CD14-positive monocyte (primary cell): Measurements from ENCODE around the gene BACH1. TPM values are rescaled to one million over a fixed set of nuclear protein-coding genes. Genes with fewer than 3 reads are reported as not detected.
"Not testable (repeated sequence)": the region's sequence is repeated elsewhere in the genome, so short reads cannot be mapped to it uniquely, and the experiment has no call there.

Experiments used
- DNase-seq, 3 donors: peaks; one replicate each; pipeline ENCODE4 v3.0.0-alpha.2; 2011 to 2022
- H2AFZ ChIP-seq: 2 replicates; pipeline ENCODE4 v1.6.0; 2012; ENCODE audit warnings: mild to moderate bottlenecking, low read depth, low read length, inconsistent platforms; ENCODE audit not compliant: insufficient read depth, poor library complexity, severe bottlenecking
- H3K27ac ChIP-seq, 2 donors: 1 replicate in 1 of 2; 2 replicates in 1 of 2; pipeline ENCODE4 v1.5.1; 2012 to 2013; ENCODE audit warnings: low read length in 2 of 2, control low read depth in 1 of 2, inconsistent platforms in 1 of 2, low read depth in 1 of 2, mild to moderate bottlenecking in 1 of 2
- H3K27me3 ChIP-seq, 2 donors: one replicate each; pipeline versions ENCODE4 v1.6.0 to v1.6.1; 2011 to 2013; ENCODE audit warnings: low read length in 2 of 2; ENCODE audit not compliant: control insufficient read depth in 2 of 2, insufficient read depth in 2 of 2
- H3K36me3 ChIP-seq, 2 donors: replicated peaks in 1 of 2; 1 replicate in 1 of 2; 2 replicates in 1 of 2; pipeline versions ENCODE4 v1.5.1 to v1.6.1; 2012 to 2013; ENCODE audit warnings: low read length in 2 of 2, control low read depth in 1 of 2, inconsistent platforms in 1 of 2, mild to moderate bottlenecking in 1 of 2; ENCODE audit not compliant: insufficient read depth in 2 of 2, control insufficient read depth in 1 of 2
- H3K4me1 ChIP-seq, 2 donors: 1 replicate in 1 of 2; 2 replicates in 1 of 2; pipeline versions ENCODE4 v1.5.1 to v1.6.1; 2012 to 2013; ENCODE audit warnings: low read length in 2 of 2, control low read depth in 1 of 2, inconsistent platforms in 1 of 2, mild to moderate bottlenecking in 1 of 2, moderate library complexity in 1 of 2; ENCODE audit not compliant: insufficient read depth in 2 of 2, control insufficient read depth in 1 of 2
- H3K4me2 ChIP-seq: replicated peaks from 2 replicates; pipeline ENCODE3; 2012; ENCODE audit warnings: low read length, moderate library complexity, mild to moderate bottlenecking; ENCODE audit not compliant: poor library complexity, severe bottlenecking; ENCODE audit errors: extremely low read depth
- H3K4me3 ChIP-seq, 3 experiments: fragments of 200-600 bp in 1 of 3; sonication (generic) in 1 of 3; replicated peaks in 1 of 3; 1 replicate in 2 of 3; 2 replicates in 1 of 3; pipeline ENCODE4 v1.5.1; 2011 to 2013; ENCODE audit warnings: low read length in 3 of 3, mild to moderate bottlenecking in 3 of 3, control low read depth in 2 of 3, low read depth in 2 of 3, inconsistent platforms in 1 of 3, moderate library complexity in 1 of 3
- H3K79me2 ChIP-seq: 2 replicates; pipeline ENCODE4 v1.6.0; 2012; ENCODE audit warnings: mild to moderate bottlenecking, control low read depth, inconsistent platforms, low read length, moderate library complexity; ENCODE audit not compliant: insufficient read depth
- H3K9ac ChIP-seq: 2 replicates; pipeline ENCODE4 v1.6.0; 2017; ENCODE audit warnings: low read length, mild to moderate bottlenecking; ENCODE audit not compliant: insufficient read depth, poor library complexity, severe bottlenecking
- H3K9me3 ChIP-seq, 2 donors: replicated peaks in 1 of 2; 1 replicate in 1 of 2; 2 replicates in 1 of 2; pipeline versions ENCODE4 v1.5.1 to v1.6.1; 2012 to 2013; ENCODE audit warnings: low read length in 2 of 2, control low read depth in 1 of 2; ENCODE audit not compliant: control insufficient read depth in 1 of 2, insufficient read depth in 1 of 2
- H4K20me1 ChIP-seq: 2 replicates; pipeline ENCODE4 v1.6.0; 2012; ENCODE audit warnings: mild to moderate bottlenecking, low read length, control low read depth, moderate library complexity; ENCODE audit not compliant: insufficient read depth
- H3K27ac Mint-ChIP-seq, 7 donors: one replicate each; pipeline ENCODE4 v1.8.0; 2020; ENCODE audit warnings: mild to moderate bottlenecking in 7 of 7, mixed read lengths in 7 of 7, moderate library complexity in 6 of 7, inconsistent platforms in 2 of 7
- H3K27me3 Mint-ChIP-seq, 3 donors: one replicate each; pipeline ENCODE4 v1.8.0; 2021 to 2022; ENCODE audit warnings: low read depth in 3 of 3, mild to moderate bottlenecking in 3 of 3, mixed read lengths in 3 of 3, moderate library complexity in 3 of 3, inconsistent platforms in 1 of 3
- H3K36me3 Mint-ChIP-seq, 2 donors: one replicate each; pipeline ENCODE4 v1.8.0; 2020; ENCODE audit warnings: mixed read lengths in 2 of 2, inconsistent platforms in 1 of 2, mild to moderate bottlenecking in 1 of 2
- H3K4me1 Mint-ChIP-seq: one replicate; pipeline ENCODE4 v1.8.0; 2020; ENCODE audit warnings: mild to moderate bottlenecking, mixed read lengths
- H3K4me3 Mint-ChIP-seq, 2 donors: one replicate each; pipeline ENCODE4 v1.8.0; 2020; ENCODE audit warnings: mild to moderate bottlenecking in 2 of 2, mixed read lengths in 2 of 2, moderate library complexity in 1 of 2
- H3K9me3 Mint-ChIP-seq, 7 donors: one replicate each; pipeline ENCODE4 v1.8.0; 2020 to 2022; ENCODE audit warnings: mixed read lengths in 7 of 7, mild to moderate bottlenecking in 6 of 7, moderate library complexity in 6 of 7, inconsistent platforms in 2 of 7
- WGBS: methylation state at CpG from one replicate; pipeline ENCODE4 v1.1.5; 2013; ENCODE audit warnings: missing lambda C conversion rate; ENCODE audit not compliant: insufficient coverage; 5-methylcytosine and 5-hydroxymethylcytosine counted together
- intact Hi-C, 2 donors: fragments of 100-400 bp; cut with micrococcal nuclease; formaldehyde crosslinking; loops; one replicate each; pipeline versions ENCODE4 v1.15.0 to v1.15.1; 2023
- polyA plus RNA-seq, 3 donors: library from polyadenylated mRNA; depleted of rRNA in 1 of 3; unstranded in 2 of 3; stranded (reverse) in 1 of 3; fragments of 300-500 nt in 2 of 3; fragments of >200 nt in 1 of 3; fragmentation: Illumina TruSeq in 2 of 3; gene quantifications; 1 replicate in 2 of 3; 2 replicates in 1 of 3; pipeline ENCODE4 v1.2.3, GENCODE V29; 2012 to 2021
- TF ChIP-seq, protein P1 (sequence below): fragments of 200-600 bp; IDR thresholded peaks from one replicate; pipeline ENCODE4 v1.8.0; 2022; ENCODE audit warnings: antibody characterized with exemption, mild to moderate bottlenecking

BACH1 gene
- polyA plus RNA-seq, 3 donors: 69.2 to 199 (median 148) TPM

DNA sequence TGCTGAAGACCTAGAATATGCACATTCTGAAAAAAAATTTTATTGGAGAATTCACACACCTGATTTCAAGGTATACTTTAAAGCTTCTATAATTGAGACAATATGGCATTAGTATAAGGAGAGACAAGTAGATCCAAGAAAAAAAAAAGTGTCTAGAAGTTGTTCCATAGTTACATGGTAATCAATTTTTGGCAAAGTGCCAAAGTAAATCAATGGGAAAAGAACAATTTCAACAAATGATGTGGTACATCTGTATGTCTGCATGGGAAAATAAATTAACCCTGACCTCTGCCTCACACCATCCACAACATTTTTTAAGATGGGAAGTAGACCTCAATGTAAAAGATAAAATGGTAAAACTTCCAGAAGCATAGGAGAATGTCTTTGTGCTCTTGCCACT, 21.3 kb upstream of the BACH1 start:
- no peaks in the 10 kb centered on the region for H3K27me3 ChIP-seq

DNA sequence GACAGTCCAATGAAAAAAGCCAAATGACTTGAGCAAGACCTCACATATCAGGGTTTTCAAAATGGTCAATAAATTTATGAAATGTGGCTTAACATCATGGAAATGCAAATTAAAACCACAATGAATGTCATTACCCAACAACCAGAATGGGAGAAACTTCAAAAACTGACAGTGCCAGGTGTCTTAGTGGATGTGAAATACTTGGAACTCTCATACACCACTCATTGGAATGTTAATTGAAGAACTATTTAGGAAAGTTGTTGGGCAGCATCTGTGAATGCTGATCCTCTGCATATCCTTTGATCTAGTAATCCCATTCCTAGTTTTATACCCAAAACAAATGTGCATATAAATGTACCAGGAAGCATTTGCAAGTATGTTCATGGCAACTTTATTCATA, 19.2 kb upstream of the BACH1 start:
- no peaks in the 10 kb centered on the region for H3K36me3 ChIP-seq
- no peaks in the 10 kb centered on the region for H3K27me3 ChIP-seq
- Mint-ChIP-seq H3K36me3 (peaks cover 0 to 3% of the 10 kb centered on the region in 2 donors), H3K27ac (no peak overlapping the region), H3K4me3 (no peak overlapping the region), H3K4me1 (peaks cover 3% of the 10 kb centered on the region), H3K27me3 (no peaks in the 10 kb centered on the region), H3K9me3 (peaks cover 17 to 29% (median 22%) of the 10 kb centered on the region in 7 donors)
- intact Hi-C loops: no loop called here
- H3K9me3 ChIP-seq: peaks cover 12% of the 10 kb centered on the region in 2 donors
- no peak overlapping the region for H3K9ac ChIP-seq
- H4K20me1 ChIP-seq: no peaks in the 10 kb centered on the region
- H3K79me2 ChIP-seq: no peaks in the 10 kb centered on the region
- TF ChIP-seq, protein P1, sequence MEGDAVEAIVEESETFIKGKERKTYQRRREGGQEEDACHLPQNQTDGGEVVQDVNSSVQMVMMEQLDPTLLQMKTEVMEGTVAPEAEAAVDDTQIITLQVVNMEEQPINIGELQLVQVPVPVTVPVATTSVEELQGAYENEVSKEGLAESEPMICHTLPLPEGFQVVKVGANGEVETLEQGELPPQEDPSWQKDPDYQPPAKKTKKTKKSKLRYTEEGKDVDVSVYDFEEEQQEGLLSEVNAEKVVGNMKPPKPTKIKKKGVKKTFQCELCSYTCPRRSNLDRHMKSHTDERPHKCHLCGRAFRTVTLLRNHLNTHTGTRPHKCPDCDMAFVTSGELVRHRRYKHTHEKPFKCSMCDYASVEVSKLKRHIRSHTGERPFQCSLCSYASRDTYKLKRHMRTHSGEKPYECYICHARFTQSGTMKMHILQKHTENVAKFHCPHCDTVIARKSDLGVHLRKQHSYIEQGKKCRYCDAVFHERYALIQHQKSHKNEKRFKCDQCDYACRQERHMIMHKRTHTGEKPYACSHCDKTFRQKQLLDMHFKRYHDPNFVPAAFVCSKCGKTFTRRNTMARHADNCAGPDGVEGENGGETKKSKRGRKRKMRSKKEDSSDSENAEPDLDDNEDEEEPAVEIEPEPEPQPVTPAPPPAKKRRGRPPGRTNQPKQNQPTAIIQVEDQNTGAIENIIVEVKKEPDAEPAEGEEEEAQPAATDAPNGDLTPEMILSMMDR: no peak
- DNase-seq: no peak
- no peak overlapping the region for H3K4me2 ChIP-seq
- H3K4me3 ChIP-seq: no peak overlapping the region
- H3K27ac ChIP-seq: no peak overlapping the region
- H2AFZ ChIP-seq: no peak overlapping the region
- H3K4me1 ChIP-seq: no peaks in the 10 kb centered on the region

More for the DNA sequence above, 21.3 kb upstream of the BACH1 start:
- Histone ChIP-seq H3K4me2 (no peak overlapping the region), H4K20me1 (no peaks in the 10 kb centered on the region), H3K36me3 (no peaks in the 10 kb centered on the region), H2AFZ (no peak overlapping the region), H3K9ac (no peak overlapping the region), H3K4me3 (no peak overlapping the region), H3K79me2 (no peaks in the 10 kb centered on the region), H3K27ac (no peak overlapping the region), H3K4me1 (peaks cover 7 to 10% of the 10 kb centered on the region in 2 donors), H3K9me3 (peaks cover 0 to 3% of the 10 kb centered on the region in 2 donors)
- intact Hi-C loops: no loop called here
- H3K36me3 Mint-ChIP-seq: no peaks in the 10 kb centered on the region
- TF ChIP-seq, protein P1: no peak
- H3K27me3 Mint-ChIP-seq: no peaks in the 10 kb centered on the region
- no peak overlapping the region for H3K4me3 Mint-ChIP-seq
- DNase-seq: no peak
- H3K27ac Mint-ChIP-seq: no peak overlapping the region
- peaks cover 11% of the 10 kb centered on the region for H3K4me1 Mint-ChIP-seq
- peaks cover 8 to 18% (median 13%) of the 10 kb centered on the region in 7 donors for H3K9me3 Mint-ChIP-seq

DNA sequence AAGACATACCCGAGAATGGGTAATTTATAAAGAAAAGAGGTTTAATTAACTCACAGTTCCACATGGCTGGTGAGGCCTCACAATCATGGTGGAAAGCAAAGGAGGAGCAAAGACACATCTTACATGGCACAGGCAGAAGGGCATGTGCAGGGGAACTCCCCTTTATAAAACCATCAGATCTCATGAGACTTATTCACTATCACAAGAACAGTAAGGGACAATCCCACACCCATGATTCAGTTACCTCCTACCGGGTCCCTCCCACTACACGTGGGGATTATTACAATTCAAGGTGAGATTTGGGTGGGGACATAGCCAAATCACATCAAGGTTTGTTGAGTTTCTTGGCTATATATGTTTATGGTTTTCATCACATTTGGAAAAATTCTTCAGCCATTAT, 16.9 kb upstream of the BACH1 start:
- Histone ChIP-seq H3K4me1 (peaks cover 10 to 11% of the 10 kb centered on the region in 2 donors), H3K9me3 (peaks cover 12% of the 10 kb centered on the region in 2 donors)
- H3K9ac ChIP-seq, H3K27ac Mint-ChIP-seq, H3K4me3 ChIP-seq, DNase-seq, H3K79me2 ChIP-seq, intact Hi-C loops, H3K36me3 Mint-ChIP-seq, H3K4me3 Mint-ChIP-seq, H3K36me3 ChIP-seq, H4K20me1 ChIP-seq, H3K4me2 ChIP-seq, H3K27me3 ChIP-seq, H3K27me3 Mint-ChIP-seq, H2AFZ ChIP-seq, H3K27ac ChIP-seq: not testable (repeated sequence)
- H3K9me3 Mint-ChIP-seq: peaks cover 17 to 29% (median 22%) of the 10 kb centered on the region in 7 donors
- WGBS: no CpG with 5 or more reads among the region's 3 CpGs
- peaks cover 15% of the 10 kb centered on the region for H3K4me1 Mint-ChIP-seq
